ENCODE data around the gene PROP1.
"Not testable (repeated sequence)": the region's sequence is repeated elsewhere in the genome, so short reads cannot be mapped to it uniquely, and the experiment has no call there.

Gene PROP1

DNA sequence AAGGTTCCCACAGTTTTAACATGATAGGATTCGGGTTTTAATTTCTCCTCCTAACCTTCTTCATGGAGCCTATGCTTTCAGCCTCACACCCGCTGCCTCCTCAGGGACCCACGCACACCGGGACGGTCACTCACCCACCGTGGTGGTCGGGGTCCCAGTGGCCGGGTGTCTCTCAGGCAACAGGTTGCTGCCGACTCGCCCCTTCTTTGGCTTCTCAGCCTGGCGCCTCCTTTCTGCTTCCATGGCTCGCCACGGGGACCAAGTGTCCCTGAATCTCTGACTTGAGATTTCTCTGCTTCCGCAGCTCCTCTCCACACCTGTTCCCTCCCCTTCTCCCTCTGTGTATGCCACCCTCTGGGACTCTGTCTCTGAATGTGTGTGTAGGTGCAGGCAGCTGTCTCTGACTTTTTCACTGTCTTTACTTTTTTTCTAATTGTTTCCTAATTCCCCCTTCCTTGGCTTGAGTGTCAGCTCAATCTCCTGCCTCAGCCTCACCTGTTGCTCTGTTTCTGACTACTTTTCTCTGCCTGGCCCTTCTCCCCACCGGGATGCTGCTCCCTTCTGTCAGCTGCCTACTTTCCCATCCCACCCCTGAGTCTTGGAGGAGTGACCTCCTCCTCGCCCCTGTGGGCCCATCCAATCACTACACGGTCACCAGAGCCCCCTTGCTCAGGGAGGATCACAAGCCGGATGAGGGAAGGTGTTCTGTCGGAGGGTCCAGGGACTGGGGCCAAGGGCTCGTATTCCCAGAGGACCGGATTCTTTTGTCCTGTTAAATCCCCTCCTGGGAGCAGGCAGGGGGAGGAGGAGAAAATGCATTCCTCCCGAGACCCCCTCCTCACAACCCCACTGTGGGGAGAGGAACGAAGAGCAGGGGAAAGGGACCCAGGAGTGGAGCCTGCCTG is at the start of gene PROP1:
Gene PROP1 (minus strand): TSS at position 552 of the 905 bp plus-strand sequence. CDS start 309 bp downstream, at position 243.
- DNase-seq (ENCODE audit: low read depth): no peak

DNA sequence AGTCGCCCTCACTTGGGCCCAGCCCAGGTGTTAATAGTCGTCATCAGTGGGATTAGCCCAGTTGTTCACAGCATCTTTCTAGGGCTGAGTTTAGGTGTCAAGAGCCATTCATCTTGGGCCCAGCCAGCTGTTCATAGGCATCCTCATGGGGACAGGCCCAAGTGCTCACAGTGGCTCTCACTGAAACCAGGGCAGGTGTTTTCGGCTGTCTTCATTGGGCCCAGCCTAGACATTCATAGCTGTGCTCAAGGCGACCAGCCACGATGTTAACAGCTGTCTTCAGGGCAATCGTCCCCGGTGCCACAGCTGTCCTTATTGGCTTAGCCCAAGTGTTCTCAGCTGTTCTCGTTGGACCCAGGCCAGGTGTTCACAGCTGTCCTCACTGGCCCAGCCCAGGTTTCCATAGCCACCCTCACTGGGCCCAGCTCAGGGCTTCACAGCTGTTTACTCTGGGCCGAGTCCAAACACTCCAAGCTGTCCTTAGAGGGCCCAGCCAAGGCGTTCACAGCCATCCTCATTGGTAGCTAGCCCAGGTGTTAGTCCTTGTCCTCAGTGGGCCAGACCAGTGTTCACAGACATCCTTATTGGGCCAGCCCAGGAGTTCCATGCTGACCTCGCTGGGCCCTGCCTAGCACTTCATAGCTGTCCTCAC is 23.5 kb upstream of the PROP1 start:
- DNase-seq (ENCODE audit: low read depth): not testable (repeated sequence)

DNA sequence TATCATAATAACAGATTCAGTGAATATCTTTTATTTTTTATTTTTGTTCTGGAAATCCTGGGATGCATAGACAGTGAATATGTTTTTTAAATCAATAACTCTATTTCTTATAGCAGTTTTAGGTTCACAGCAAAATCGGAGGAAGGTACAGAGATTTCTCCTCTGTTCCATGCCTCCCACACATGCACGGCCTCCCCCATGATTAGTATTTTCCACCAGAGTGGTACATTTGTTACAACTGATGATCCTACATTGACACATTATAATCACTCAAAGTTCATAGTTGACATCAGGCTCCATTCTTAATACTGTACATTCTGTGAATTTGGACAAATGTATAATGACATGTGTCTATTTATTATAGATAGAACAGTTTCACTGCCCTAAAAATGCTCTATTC is 16.7 kb upstream of the PROP1 start:
- DNase-seq (ENCODE audit: low read depth): not testable (repeated sequence)

DNA sequence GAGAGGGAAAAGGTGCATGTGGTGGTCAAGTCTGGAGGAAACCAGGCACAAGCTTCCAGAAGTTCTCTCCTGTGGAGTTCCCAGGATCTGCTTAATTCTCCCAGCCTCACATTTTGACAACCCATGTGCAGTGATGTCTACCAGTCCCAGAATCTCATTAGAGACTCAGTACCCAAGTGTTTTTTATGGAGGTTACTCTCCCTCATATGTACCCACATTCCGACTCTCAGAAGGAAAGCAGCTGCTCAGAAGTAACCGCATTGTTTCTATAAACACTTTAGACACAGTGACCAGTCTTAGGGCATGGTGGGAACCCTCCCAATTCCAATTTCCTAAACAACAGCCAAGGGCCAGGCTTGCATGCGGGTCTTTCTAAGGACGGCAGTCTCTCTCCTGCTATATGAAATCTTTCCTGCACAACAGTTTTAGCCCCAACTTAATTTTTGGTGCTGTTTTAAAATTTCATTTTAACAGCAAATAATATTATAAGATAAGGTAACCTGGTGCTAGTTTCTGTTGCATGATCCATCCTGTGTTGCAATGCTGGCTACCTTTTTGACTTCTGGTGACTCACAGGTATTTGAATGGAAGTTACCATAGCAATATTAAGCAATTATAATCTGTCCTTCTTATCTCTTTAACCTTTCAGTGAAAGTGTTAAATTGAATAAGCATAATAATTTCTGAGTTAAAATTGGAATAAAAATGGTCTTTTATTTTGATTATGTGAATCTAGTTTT is 15.9 kb upstream of the PROP1 start:
- DNase-seq (ENCODE audit: low read depth): not testable (repeated sequence)

DNA sequence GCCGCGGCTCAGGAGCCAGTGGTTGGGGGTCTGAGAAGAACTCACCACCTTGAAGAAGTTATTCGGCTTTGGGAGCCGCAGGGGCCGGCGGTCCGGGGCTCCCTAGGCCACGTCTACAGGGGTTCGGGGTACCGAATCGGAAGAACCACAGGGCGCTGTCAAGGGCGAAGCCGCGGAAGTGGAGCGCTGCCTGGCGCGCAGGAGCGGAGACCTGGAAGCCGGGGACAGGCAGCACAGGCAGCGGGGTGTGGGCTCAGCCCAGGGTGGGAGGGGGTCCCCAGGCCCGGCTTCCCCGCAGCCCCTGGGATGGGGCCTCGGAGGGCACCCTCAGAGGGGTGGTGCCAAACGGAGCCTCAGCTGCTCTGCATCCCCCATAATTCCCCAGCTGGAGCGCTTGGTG is 11.2 kb upstream of the PROP1 start:
- DNase-seq (ENCODE audit: low read depth): not testable (repeated sequence)

DNA sequence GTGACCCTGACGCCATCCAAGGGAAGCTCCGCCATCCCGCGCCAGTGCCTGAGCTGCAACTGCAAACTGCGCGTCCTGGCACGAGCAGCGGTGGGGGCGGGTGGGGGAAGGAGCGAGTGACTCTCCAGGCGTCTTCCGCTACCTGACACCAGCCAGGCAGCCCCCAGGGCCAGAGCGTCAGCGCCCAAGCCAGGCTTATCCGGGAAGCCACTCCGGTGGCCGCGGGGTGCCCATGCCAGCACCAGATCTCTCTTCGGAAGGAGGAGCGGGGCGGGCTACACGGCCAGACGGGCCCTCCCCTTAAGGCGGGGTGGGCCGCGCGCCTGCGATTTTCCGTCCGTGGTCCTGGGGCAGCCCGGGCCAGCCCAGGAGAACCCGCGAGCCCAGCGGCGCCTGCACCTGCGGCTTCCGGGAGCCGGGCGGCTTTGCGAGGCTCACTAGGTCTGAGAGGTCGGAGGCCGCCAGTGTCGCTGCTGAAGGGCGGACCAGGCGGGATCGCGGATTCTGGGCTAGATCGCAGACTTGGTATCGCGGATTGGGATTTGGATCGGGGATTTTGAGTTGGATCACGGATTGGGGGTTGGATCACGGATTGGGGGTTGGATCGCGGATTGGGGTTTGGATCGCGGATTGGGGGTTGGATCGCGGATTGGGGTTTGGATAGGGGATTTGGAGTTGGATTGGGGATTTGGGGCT is 10.6 kb upstream of the PROP1 start:
- DNase-seq (ENCODE audit: low read depth): peak; percentile 33

DNA sequence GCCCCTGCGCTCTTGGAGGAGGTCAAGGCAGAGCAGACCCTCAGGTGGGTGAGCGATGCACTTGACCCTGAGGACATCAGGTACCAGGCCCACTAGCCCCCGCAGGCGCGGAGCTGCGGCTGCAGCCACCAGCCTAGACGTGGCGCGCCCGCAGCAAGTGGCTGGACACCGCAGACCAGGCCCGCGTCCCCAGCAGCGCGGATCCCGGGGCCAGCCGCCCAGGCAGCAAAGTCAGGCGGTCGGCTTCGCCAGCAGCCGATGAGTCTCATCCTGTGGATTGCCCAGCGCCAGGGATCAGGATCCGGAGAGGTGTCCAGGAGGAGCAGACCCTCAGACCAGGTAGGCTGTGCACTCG is 10.1 kb upstream of the PROP1 start:
- DNase-seq (ENCODE audit: low read depth): not testable (repeated sequence)

DNA sequence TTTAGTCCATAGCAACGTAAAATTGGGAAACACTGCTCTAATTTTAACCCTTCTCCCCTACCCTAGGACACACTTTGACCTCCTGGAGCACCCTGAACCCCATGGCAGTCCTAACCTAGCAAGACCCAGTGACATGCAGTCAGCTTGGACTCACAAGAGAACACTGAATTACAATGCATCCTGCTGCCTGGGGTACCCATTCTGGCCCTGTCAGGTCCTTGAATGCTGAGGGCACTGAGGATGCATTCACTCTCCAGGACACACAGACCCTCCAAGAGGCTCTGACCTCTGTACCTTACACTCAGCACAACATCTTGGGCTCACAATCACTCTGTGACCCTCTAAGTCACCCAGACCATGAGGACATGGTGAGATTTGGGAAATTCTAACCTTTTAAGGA is 1.8 kb upstream of the PROP1 start:
- DNase-seq (ENCODE audit: low read depth): no peak

DNA sequence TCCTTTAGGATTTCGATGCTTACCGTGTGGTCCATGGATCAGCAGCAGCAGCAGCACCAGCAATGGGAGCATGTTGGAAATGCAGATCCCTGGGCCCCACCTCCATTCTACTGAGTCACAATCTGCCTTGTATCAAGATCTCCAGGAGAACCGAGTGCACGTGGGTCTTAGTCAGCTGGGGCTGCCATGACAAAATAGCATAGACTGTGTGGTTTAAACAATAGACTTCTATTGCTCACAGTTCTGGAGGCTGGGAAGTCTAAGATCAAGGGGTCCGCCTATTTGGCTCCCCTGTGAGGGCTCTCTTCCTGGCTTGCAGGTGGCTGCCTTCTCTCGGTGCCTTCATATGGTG is 1.3 kb upstream of the PROP1 start:
- DNase-seq (ENCODE audit: low read depth): no peak

DNA sequence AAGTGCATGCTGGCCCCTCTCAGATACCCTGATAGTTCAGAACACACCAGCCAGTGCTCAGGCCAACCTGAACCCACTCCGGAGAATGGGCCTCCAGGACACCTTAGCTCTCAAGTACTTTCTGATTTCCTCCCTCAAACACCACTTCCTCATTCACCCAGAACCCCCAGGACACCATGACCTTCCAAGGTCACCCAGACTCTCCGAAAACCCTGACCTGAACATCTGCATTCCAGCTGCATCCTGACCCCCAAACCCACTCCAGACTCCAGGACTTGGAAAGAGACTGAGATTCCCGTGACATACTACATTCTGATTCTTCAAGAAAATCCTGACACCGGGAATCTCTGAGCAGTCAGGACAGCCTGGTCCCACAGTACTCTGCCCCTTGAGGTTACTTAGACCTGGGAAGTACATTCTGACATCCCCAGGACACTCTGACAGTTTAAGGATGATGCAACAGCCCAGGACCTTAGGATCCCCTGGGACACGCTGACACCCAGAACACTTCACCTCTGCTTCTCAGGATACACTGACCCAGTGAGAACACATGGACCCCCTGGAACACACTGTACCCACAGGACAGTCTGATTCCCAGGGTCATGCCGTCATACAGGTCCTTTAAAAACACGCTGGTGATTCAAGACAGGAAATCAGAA is 747 bp upstream of the PROP1 start:
- DNase-seq (ENCODE audit: low read depth): no peak

DNA sequence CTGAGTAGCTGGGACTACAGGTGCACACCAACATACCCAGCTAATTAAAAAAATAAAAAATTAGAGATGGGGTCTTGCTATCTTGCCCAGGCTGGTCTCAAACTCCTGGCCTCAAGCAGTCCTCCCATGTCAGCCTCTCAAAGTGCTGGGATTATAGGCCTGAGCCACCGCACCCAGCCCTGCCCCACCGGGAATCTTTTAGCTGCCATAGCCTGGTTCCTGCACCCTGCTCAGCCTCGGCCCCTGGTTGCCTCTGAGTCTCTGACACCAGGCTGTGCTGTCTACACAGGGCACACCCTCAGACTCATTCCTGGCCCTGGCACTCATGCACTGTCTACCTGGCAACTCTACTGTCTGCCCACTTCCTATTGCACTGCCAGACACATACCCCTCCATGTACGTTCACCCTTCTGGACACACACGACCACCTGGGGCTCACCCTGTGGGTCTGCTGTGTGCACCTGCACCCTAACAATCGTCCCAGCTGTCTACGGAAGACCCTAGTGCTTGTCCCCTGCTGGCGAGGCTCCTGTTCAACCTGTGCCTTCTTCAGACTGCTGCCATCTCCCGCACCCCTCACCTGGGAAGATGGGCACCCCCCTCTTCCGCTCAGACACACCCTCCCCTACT is 1.4 kb downstream of the PROP1 start:
- no peak for DNase-seq (ENCODE audit: low read depth)

DNA sequence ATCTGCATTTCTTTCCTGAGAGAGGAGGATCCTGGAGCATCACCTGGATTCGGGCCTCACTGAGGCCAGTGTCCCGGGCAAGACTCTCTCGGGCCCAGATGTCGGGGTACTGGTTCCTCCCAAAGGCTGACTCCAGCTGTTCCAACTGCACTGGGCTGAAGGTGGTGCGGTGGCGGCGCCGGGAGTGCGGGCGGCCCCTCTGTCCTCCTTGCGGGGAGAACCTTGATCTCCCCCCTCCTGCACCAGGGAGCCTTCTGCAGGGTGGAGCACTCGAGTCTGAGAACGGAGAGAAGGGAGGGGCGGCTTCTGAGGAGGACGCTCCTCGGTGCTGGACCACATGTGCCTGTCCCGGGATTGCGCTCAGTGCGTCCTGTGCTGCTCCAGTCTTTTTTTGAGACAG is 2.0 kb downstream of the PROP1 start:
- DNase-seq (ENCODE audit: low read depth): no peak

DNA sequence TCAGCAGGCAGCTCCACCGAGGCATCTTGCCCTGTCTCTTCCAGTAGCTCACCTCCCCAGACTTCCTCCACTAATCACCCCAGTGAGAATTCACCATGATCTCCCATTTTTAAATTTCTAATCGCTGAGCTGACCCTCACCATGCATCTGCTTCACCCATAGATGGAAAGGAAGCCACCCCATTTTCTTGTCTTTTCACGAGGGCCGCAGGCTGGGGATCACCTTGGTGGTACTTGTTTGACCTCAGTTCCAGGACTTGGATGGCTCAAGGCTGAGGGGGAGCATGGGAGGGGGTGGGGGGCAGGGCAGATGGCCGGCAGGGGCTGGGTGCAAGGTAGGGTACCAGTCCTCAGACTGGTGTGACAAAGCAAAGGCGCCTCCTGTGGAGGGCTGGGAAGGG is 3.6 kb downstream of the PROP1 start:
- no peak for DNase-seq (ENCODE audit: low read depth)

DNA sequence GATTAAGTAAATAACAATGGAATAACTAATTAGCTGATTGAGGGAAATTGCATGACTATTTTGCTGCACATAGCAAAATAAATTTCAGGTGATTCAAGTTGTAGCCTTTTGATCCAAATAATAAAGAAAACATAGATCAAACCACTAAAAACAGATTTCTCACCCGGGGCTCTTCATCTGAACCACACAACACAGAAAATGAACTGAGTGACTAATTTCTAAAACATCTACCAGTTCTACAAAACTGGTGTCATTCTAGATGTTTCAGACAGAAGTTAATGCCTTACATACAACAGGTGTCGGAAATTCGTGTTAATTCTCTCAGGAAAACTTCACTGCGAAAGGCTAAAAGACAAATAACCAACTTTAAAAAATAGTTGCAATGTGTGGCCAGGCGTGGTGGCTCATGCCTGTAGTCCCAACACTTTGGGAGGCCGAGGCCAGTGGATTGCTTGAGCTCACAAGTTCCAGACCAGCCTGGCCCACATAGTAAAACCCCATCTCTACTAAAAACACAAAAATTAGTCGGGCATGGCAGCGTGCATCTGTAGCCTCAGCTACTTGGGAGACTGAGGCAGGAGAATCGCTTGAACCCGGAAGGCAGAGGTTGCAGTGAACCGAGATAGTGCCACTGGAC is 6.9 kb downstream of the PROP1 start:
- DNase-seq (ENCODE audit: low read depth): no peak

DNA sequence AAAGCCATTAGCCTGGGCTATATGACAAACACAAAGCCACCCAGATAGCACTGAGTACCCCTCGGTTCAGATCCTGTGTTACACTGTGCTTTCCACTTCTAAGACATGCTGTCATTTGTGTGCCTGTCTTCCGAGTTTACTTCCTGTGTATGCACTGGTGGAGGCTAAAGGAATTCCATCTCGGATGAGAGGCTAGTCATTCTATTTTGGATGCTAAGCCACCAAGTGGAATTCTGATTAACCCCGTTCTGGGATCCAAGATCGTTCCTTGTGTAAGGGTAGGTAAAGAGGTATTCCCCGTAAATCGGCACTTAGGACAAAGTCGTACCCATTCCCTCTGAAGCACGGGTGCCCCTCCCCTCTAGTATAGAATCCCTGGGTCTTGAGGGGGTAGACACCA is 8.7 kb downstream of the PROP1 start:
- no peak for DNase-seq (ENCODE audit: low read depth)

DNA sequence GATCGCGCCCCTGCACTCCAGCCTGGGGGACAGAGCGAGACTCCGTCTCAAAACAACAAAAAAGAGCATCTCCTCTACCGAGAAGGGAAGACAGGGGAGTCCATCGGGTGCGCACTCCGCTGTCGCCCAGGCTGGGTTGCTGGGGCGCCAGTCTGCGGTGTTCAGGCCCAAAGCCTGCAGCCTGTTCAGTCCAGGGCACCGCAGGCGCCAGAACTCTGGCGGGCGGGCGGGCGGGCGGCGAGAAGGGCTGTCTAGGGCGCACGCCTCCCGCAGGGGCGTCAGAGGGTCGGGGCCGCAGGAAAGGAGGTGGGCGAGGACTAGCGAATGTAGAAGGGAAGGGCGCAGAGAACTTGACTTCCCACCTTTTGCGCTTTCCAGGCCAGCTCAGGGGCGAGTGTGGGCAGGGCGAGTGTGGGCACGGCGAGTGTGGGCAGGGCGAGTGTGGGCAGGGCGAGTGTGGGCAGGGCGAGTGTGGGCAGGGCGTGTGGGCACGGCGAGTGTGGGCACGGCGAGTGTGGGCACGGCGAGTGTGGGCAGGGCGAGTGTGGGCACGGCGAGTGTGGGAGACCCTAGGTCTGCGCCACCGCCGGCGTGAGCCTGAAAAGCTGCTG is 10.5 kb downstream of the PROP1 start:
- no peak for DNase-seq (ENCODE audit: low read depth)

DNA sequence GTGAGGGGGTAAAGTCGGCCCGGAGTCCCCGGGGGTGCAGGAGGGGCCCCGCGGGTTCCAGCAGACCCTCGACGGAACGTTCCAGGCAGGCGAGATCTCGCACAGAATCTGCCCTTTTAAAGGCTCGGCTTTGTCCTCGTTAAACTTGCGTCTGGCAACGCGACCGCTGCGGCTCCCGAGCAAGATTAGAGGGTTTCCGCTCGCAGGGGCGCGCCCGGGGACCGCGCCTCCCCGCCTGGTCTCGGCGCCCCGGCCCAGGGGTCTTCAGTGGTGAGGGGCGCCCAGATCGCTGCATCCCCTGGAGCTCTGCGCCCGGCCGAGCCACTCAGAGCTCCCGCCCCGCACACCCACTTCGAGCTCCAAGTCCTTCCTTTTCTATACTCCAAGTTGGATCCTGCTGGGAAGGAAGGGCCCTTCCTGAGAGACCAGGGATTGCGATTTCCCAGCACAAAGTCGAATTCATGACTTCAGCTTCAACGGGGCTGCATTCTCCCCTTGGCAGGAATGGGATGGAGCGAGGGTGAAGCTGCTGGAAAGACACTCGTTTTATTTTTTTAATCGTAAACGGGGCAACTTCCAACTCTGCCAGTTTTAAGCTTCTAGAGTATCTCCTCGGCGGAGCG is 11.3 kb downstream of the PROP1 start:
- DNase-seq (ENCODE audit: low read depth): no peak

DNA sequence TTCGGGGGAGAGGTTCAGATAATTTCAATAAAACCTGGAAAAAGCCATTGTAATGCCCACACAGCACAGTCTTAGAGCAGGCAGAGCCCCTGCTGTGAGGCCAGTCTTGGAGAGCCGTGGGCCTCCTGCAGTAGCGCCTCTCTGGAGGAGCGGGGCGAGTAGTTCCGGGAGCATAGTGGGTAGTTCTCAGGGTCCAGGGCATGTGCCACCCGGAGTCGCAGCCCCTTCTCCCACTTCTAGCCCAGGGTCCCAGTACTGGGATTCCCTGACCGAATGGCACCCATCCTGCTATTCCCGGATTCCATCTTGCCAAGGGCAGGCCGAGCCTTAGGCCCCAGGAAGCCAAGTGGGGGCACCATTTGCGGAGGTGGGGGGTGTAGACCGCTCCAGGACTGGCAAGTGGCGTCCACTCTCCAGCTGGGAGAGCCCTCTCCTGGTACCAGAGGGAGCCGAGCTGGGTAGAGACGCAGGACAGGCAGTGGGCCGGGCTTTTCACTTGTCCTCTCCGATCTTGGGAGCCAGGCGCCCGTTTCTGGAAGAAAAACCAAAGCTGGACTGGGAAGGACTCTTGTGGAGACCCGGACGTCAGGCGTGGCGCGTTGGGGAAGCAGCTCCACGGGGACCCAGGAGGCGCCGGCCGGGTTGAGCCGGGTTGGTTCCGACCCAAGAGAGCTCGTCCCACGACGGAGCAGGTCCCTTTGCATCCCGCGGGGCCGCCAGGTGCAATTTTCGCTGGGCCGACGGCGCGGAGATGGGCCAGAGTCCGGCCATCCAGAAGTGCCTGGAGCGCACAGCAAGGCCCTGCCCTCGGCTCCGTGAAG is 12.1 kb downstream of the PROP1 start:
- no peak for DNase-seq (ENCODE audit: low read depth)

DNA sequence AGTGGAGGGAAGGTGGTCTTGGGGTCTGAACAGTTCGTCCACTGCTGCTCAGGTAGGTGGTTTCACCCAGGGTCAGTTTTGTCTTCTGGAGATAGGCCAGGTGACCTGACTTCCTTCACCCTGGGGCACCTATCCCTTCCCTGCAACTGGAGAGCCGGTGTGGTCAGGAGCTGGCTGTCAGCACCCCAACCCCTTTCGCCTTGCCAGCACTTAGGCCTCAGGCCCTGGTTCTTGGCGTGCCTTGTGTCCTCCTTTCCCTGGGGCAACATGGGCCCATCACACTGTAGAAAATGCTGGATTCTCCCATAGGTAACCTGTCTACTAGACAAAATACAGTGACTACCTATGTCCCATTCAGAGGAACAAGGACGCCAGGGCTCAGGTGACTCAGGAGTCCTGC is 13.1 kb downstream of the PROP1 start:
- no peak for DNase-seq (ENCODE audit: low read depth)

All from stimulated activated CD8-positive, alpha-beta memory T cell treated with anti-CD3 and anti-CD28 coated beads, Interleukin-4, amount 100 ng/mL, for 24 hours (primary cell).